Measurements from ENCODE around the gene HTR6.
A peak's percentile ranks its signal among the peaks of the same experiment; 100 is the strongest.

The HTR6 gene

GRCh38 chr1:19684677-19685076 lies 20.0 kb downstream of the HTR6 start:
- Histone ChIP-seq H3K4me3 (no peak overlapping the region), H3K27me3 (no peaks in the 10 kb centered on the region), H3K36me3 (peaks cover 38% of the 10 kb centered on the region), H3K9me3 (peaks cover 15% of the 10 kb centered on the region), H3K27ac (no peak overlapping the region), H4K20me1 (peaks cover under 1% of the 10 kb centered on the region; the same call in 1 of the 2 replicates), H3K4me2 (no peak overlapping the region), H3K9ac (no peak overlapping the region), H3K4me1 (no peaks in the 10 kb centered on the region)
- no peak for TF ChIP-seq Cebpa-rat (IDR thresholded peaks at IDR 0.05)

- H3K27me3 ChIP-seq: no peaks in the 10 kb centered on the region
- H3K9me3 ChIP-seq: peaks cover 28% of the 10 kb centered on the region
- peaks cover 50% of the 10 kb centered on the region for H3K36me3 ChIP-seq
- no peak overlapping the region for H3K27ac ChIP-seq
- H3K4me2 ChIP-seq: no peak overlapping the region
- H3K4me3 ChIP-seq: no peak overlapping the region
- no peaks in the 10 kb centered on the region for H3K4me1 ChIP-seq
- no peaks in the 10 kb centered on the region for H4K20me1 ChIP-seq
- no peak for TF ChIP-seq Cebpa-rat (IDR thresholded peaks at IDR 0.05)
- no peak overlapping the region for H3K9ac ChIP-seq
Measured at GRCh38 chr1:19685994-19686393, 21.3 kb downstream of the HTR6 start.

DNA sequence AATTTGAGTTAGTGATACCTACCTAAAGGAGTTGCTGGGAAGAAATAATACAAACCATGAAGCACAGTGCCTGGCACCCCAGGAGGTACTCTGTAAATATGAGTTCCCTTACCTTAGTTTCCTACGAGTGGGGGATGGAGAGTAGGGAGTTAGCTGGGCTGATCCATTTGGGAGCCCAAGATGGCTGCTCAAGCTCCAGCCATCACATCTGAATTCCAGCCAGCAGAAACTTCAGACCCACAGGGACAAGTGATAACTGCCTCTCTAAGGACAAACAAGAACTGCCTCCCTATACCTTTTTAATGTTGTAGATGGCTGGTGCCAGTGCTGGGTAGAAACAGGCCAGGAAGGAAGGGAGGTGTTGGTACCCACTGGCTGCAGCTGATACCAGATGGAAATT lies 22.7 kb downstream of the HTR6 start:
- Histone ChIP-seq H3K4me2 (no peak overlapping the region), H3K9me3 (peaks cover 35% of the 10 kb centered on the region), H3K4me3 (no peak overlapping the region), H3K36me3 (peaks cover 64% of the 10 kb centered on the region), H3K9ac (no peak overlapping the region), H3K4me1 (no peaks in the 10 kb centered on the region), H3K27ac (no peak overlapping the region), H3K27me3 (no peaks in the 10 kb centered on the region), H4K20me1 (no peaks in the 10 kb centered on the region)
- no peak for TF ChIP-seq Cebpa-rat (IDR thresholded peaks at IDR 0.05)

GRCh38 chr1:19688041-19688842 lies 23.6 kb downstream of the HTR6 start:
- H3K4me2 ChIP-seq: no peak overlapping the region
- no peak overlapping the region for H3K4me3 ChIP-seq
- H3K27ac ChIP-seq: no peak overlapping the region
- no peaks in the 10 kb centered on the region for H3K27me3 ChIP-seq
- H4K20me1 ChIP-seq: no peaks in the 10 kb centered on the region
- H3K9ac ChIP-seq: no peak overlapping the region
- no peak for TF ChIP-seq Cebpa-rat (IDR thresholded peaks at IDR 0.05)
- H3K4me1 ChIP-seq: no peaks in the 10 kb centered on the region
- H3K9me3 ChIP-seq: peaks cover 35% of the 10 kb centered on the region
- peaks cover 60% of the 10 kb centered on the region for H3K36me3 ChIP-seq

GRCh38 chr1:19689085-19689757 lies 24.5 kb downstream of the HTR6 start:
- Histone ChIP-seq H4K20me1 (no peaks in the 10 kb centered on the region), H3K9ac (no peak overlapping the region), H3K4me3 (0 out of 2 replicates have a peak overlapping the region, but pooled peaks have one; percentile 11), H3K4me1 (no peaks in the 10 kb centered on the region), H3K36me3 (peaks cover 63% of the 10 kb centered on the region), H3K27ac (no peak overlapping the region), H3K27me3 (no peaks in the 10 kb centered on the region), H3K9me3 (peaks cover 35% of the 10 kb centered on the region), H3K4me2 (no peak overlapping the region)
- TF ChIP-seq Cebpa-rat (IDR thresholded peaks at IDR 0.05): no peak

GRCh38 chr1:19689856-19690255 lies 25.2 kb downstream of the HTR6 start:
- Histone ChIP-seq H3K9me3 (peaks cover 35% of the 10 kb centered on the region), H3K36me3 (peaks cover 69% of the 10 kb centered on the region), H3K4me2 (no peak overlapping the region), H3K9ac (no peak overlapping the region), H3K4me1 (no peaks in the 10 kb centered on the region), H3K27ac (no peak overlapping the region), H3K4me3 (0 out of 2 replicates have a peak overlapping the region, but pooled peaks have one; percentile 11), H4K20me1 (no peaks in the 10 kb centered on the region), H3K27me3 (no peaks in the 10 kb centered on the region)
- TF ChIP-seq Cebpa-rat (IDR thresholded peaks at IDR 0.05): no peak

DNA sequence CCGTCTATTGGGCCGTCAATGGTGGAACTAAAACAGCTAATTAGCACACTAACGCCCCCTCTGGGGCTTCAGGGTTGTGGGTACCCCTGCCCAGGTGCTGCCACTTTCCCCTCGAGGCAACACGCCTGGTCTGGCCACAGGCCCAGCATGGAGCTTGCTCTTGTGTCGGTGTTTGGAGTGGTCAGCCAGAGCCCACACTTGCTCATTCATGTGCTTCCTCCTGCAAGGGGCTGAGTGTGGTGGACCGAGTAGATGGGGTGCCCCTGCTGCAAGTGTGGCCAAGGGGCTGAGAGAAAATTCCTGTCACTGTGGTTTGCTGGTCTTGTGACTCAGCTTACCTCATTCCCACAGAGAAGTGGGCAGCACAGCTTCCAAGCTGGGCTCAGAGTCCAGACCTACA lies 25.7 kb downstream of the HTR6 start:
- Histone ChIP-seq H3K9me3 (peaks cover 35% of the 10 kb centered on the region), H3K9ac (no peak overlapping the region), H4K20me1 (no peaks in the 10 kb centered on the region), H3K4me2 (no peak overlapping the region), H3K27me3 (no peaks in the 10 kb centered on the region), H3K36me3 (peaks cover 73% of the 10 kb centered on the region), H3K4me3 (0 out of 2 replicates have a peak overlapping the region, but pooled peaks have one; percentile 11), H3K27ac (no peak overlapping the region), H3K4me1 (no peaks in the 10 kb centered on the region)
- no peak for TF ChIP-seq Cebpa-rat (IDR thresholded peaks at IDR 0.05)

DNA sequence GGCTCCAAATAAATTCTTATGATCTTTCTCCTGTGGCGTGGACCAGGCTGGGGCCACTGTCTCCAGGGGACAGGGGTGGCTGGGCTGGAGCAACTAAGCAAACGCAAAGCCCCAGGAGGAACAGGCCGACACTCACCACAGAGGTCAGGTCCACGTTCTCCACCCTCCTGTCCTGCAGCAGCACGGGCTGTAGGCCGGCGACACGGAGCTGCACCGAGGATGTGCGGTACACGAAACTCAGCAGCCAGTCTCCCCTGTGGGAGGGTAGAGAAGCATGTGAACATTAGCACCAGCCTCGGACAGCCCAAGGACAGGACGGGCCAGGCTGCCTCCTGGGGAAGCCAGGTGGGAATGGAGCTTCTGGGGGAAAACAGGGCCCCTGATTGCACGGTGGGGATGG lies 29.6 kb downstream of the HTR6 start:
- no peak overlapping the region for H3K4me2 ChIP-seq
- H3K27me3 ChIP-seq: no peaks in the 10 kb centered on the region
- H3K36me3 ChIP-seq: peaks cover 76% of the 10 kb centered on the region
- no peaks in the 10 kb centered on the region for H3K4me1 ChIP-seq
- no peaks in the 10 kb centered on the region for H4K20me1 ChIP-seq
- H3K9ac ChIP-seq: no peak overlapping the region
- no peak for TF ChIP-seq Cebpa-rat (IDR thresholded peaks at IDR 0.05)
- H3K9me3 ChIP-seq: peaks cover 24% of the 10 kb centered on the region
- no peak overlapping the region for H3K27ac ChIP-seq
- H3K4me3 ChIP-seq: no peak overlapping the region

GRCh38 chr1:19695772-19696171 lies 31.1 kb downstream of the HTR6 start:
- no peaks in the 10 kb centered on the region for H3K27me3 ChIP-seq

DNA sequence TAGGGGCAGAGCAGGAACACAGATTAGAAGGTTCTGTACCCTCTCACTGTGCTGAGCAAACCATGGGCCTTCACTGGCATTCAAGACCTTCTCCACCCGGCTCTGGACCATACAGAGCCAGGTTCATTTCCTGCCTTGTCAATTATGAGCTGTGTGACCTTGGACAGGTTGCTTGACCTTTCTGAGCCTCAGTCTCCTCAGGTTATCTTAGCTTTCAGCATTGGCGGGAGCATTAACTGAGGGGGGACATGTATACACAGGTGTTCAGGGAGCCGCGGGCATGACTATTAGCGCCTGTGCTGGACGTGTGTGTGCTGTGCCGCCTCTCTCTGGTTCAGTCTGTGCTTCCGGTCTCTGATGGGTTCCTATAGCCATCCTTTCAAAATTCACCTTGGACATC lies 32.1 kb downstream of the HTR6 start:
- Histone ChIP-seq H3K9me3 (no peaks in the 10 kb centered on the region), H3K27me3 (no peaks in the 10 kb centered on the region), H3K9ac (no peak overlapping the region), H3K4me2 (no peak overlapping the region), H4K20me1 (no peaks in the 10 kb centered on the region), H3K4me1 (no peaks in the 10 kb centered on the region), H3K27ac (no peak overlapping the region), H3K36me3 (peaks cover 67% of the 10 kb centered on the region), H3K4me3 (no peak overlapping the region)
- TF ChIP-seq Cebpa-rat (IDR thresholded peaks at IDR 0.05): no peak

More at GRCh38 chr1:19695772-19696171, 31.1 kb downstream of the HTR6 start:
- no peaks in the 10 kb centered on the region for H3K4me1 ChIP-seq
- no peak for TF ChIP-seq Cebpa-rat (IDR thresholded peaks at IDR 0.05)
- H3K4me2 ChIP-seq: no peak overlapping the region
- H4K20me1 ChIP-seq: no peaks in the 10 kb centered on the region
- no peak overlapping the region for H3K27ac ChIP-seq
- peaks cover 75% of the 10 kb centered on the region for H3K36me3 ChIP-seq
- no peak overlapping the region for H3K4me3 ChIP-seq
- H3K9me3 ChIP-seq: peaks cover 10% of the 10 kb centered on the region
- H3K9ac ChIP-seq: no peak overlapping the region
